ENCODE measurements around the gene SSH2. TPM values are rescaled to one million over a fixed set of nuclear protein-coding genes. Genes with fewer than 3 reads are reported as not detected.

SSH2 gene
- total RNA-seq, 2 experiments from 2014 or later, result 37.5 to 43.5 TPM

DNA sequence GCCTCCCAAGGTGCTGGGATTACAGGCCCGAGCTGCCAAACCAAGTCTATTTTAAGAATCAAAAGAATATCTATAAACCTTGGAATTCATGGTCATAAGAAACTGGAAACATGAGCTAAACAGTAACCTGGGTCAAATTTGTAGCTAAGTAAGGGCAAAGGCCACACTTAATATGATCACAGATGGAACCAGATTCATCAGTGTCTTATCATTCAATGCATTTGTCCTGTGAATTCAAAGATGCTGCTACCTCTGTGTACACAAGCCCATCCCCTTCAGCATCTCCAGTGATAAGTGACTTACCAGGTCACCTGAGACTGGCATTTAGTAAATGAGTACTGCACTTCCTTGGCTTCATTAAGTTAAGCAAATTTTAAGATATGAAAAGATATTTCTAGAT is 108.1 kb downstream of the SSH2 start:
- Mint-ChIP-seq H3K9me3 (no peaks in the 10 kb centered on the region), H3K4me1 (ENCODE audit: low read depth) (peaks cover 10% of the 10 kb centered on the region), H3K36me3 (ENCODE audit: low read depth) (no peaks in the 10 kb centered on the region), H3K27me3 (no peaks in the 10 kb centered on the region), H3K27ac (no peak overlapping the region), H3K4me3 (no peak overlapping the region)
- ATAC-seq (no peak), DNase-seq (no peak)
- ChIA-PET CTCF (interaction anchor here (1.4 to 3.4 kb wide), 4 partner anchors 15 to 271 kb away, joined by 3 to 18 read pairs (median 8); no protein-coding TSS in a partner anchor), POLR2A (interaction anchor here (1.4 kb wide), 1 partner anchor 108 kb away, joined by 4 read pairs; the partner anchor contains the start of gene SSH2)
- TF ChIP-seq, protein P1, sequence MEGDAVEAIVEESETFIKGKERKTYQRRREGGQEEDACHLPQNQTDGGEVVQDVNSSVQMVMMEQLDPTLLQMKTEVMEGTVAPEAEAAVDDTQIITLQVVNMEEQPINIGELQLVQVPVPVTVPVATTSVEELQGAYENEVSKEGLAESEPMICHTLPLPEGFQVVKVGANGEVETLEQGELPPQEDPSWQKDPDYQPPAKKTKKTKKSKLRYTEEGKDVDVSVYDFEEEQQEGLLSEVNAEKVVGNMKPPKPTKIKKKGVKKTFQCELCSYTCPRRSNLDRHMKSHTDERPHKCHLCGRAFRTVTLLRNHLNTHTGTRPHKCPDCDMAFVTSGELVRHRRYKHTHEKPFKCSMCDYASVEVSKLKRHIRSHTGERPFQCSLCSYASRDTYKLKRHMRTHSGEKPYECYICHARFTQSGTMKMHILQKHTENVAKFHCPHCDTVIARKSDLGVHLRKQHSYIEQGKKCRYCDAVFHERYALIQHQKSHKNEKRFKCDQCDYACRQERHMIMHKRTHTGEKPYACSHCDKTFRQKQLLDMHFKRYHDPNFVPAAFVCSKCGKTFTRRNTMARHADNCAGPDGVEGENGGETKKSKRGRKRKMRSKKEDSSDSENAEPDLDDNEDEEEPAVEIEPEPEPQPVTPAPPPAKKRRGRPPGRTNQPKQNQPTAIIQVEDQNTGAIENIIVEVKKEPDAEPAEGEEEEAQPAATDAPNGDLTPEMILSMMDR (IDR thresholded peaks at IDR 0.05), result no peak
- intact Hi-C loops (cut with micrococcal nuclease), result no loop called here

DNA sequence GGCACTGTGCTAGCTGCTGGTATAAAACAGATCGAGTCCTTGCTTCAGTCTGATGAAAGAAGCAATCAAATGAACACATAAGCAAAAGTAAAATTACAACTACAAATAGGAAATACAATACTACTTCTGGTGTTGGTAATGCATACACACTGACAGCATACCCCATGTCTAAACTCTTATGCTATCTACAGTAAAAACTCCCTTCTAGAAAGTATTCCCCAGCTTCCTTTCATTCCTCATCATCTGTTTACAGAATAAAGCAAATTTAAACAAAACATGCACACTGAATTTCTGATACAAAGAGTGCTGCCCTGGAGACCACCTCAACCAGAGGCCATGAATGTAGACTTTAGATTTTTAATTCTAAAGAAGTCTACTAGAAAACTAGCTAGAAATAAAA is 109.6 kb downstream of the SSH2 start:
- intact Hi-C loops (cut with micrococcal nuclease), result no loop called here
- TF ChIP-seq, protein P1 (IDR thresholded peaks at IDR 0.05), result no peak
- DNase-seq (no peak), ATAC-seq (no peak)
- no peaks in the 10 kb centered on the region for H3K27me3 Mint-ChIP-seq
- ChIA-PET POLR2A (no interaction called here), CTCF (interaction anchor here (1.3 to 3.4 kb wide), 3 partner anchors 11 to 110 kb away, joined by 5 to 18 read pairs (median 5); partner anchors contain the start of gene SSH2)
- peaks cover 5% of the 10 kb centered on the region for H3K4me1 Mint-ChIP-seq (ENCODE audit: low read depth)
- no peak overlapping the region for H3K4me3 Mint-ChIP-seq
- H3K27ac Mint-ChIP-seq, result no peak overlapping the region
- H3K9me3 Mint-ChIP-seq, result no peaks in the 10 kb centered on the region
- H3K36me3 Mint-ChIP-seq (ENCODE audit: low read depth), result no peaks in the 10 kb centered on the region

DNA sequence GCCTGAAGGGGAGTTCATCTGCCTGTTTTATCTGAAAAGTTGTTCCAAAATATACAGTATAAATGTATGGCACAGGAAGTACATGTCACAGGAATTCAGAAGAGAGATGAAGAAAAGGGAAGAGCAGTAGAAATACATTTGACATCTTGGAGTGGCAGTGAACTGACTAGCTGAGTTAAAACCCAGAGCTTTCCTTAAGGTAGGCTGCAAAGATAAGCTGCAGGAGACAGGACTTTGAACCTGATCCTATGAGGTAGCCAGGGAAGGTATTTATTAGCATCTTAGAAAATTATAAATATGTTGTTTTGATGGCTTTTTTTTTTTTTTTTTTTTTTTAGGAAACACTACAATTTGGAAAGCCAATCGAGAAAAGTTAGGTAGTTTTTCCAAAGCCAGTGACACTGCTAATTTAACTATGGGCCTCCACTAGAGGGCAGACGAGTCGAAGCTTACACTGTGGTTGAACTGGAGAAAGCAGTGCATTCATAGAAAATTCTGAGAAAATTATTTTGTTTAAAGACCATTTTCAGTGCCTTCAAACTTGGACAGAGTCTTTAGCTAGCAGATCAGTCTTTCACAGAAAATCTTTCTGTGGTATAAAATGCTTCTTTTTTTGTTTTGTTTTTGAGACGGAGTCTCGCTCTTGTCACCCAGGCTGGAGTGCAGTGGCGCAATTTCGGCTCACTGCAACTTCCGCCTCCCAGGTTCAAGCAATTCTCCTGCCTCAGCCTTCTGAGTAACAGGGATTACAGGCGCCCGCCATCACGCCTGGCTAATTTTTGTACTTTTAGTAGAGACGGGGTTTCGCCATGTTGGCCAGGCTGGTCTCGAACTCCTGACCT is 122.3 kb downstream of the SSH2 start:
- peaks cover 14% of the 10 kb centered on the region for H3K4me1 Mint-ChIP-seq (ENCODE audit: low read depth)
- H3K36me3 Mint-ChIP-seq (ENCODE audit: low read depth), result no peaks in the 10 kb centered on the region
- peak; percentile 81 for DNase-seq
- H3K4me3 Mint-ChIP-seq, result no peak overlapping the region
- ChIA-PET POLR2A (interaction anchor here (1.9 kb wide), 1 partner anchor 124 kb away, joined by 7 read pairs; no protein-coding TSS in a partner anchor), CTCF (interaction anchor here (0.6 to 15.8 kb wide), 33 partner anchors 9 to 297 kb away, joined by 3 to 309 read pairs (median 5); partner anchors contain the start of genes EFCAB5 and SSH2)
- intact Hi-C loops (cut with micrococcal nuclease), result loop anchor here (1.0 to 10.0 kb wide), 2 partner anchors 124 to 217 kb away; no protein-coding TSS in a partner anchor
- TF ChIP-seq, protein P1 (IDR thresholded peaks at IDR 0.05), result peak; percentile 90
- H3K27me3 Mint-ChIP-seq, result no peaks in the 10 kb centered on the region
- H3K9me3 Mint-ChIP-seq, result no peaks in the 10 kb centered on the region
- H3K27ac Mint-ChIP-seq, result no peak overlapping the region
- ATAC-seq, result peak; percentile 77

DNA sequence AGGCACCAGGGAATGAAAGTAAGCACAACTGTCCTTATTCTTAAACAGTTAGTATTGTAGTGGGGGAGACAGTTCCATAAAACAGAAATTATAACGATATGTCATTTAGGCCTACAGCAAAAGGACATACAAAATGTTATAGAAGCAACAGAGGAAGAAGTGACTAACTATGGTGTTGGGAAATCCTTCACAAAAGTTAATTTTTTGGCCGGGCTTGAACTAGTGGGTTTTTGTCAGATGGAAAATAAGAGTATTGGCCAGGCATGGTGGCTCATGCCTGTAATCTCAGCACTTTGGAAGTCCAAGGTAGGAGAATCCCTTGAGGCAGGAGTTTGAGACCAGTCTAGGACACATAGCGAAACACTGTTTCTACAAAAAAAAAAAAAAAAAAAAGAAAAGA is 127.8 kb downstream of the SSH2 start:
- no peak for ATAC-seq
- Mint-ChIP-seq H3K9me3 (no peaks in the 10 kb centered on the region), H3K4me3 (no peak overlapping the region), H3K27me3 (no peaks in the 10 kb centered on the region), H3K4me1 (ENCODE audit: low read depth) (no peaks in the 10 kb centered on the region), H3K36me3 (ENCODE audit: low read depth) (no peaks in the 10 kb centered on the region), H3K27ac (no peak overlapping the region)
- CTCF ChIA-PET, result interaction anchor here (1.2 to 15.8 kb wide), 2 partner anchors 23 to 131 kb away, joined by 4 to 309 read pairs; partner anchors contain the start of gene SSH2
- TF ChIP-seq, protein P1 (IDR thresholded peaks at IDR 0.05), result no peak
- DNase-seq, result no peak
- POLR2A ChIA-PET, result no interaction called here
- intact Hi-C loops (cut with micrococcal nuclease), result loop anchor here (10.0 kb wide), 1 partner anchor 223 kb away; no protein-coding TSS in a partner anchor
